NCI-H146 treated with DMSO at 0.1 percent for 48 hours (cell line): ENCODE data around the gene NDUFA9.

ENCODE experiments used
- DNase-seq: peaks from one replicate; lab custom pipeline; 2025; ENCODE audit not compliant: unreplicated experiment; lab: John Stamatoyannopoulos, UW

Gene NDUFA9

DNA sequence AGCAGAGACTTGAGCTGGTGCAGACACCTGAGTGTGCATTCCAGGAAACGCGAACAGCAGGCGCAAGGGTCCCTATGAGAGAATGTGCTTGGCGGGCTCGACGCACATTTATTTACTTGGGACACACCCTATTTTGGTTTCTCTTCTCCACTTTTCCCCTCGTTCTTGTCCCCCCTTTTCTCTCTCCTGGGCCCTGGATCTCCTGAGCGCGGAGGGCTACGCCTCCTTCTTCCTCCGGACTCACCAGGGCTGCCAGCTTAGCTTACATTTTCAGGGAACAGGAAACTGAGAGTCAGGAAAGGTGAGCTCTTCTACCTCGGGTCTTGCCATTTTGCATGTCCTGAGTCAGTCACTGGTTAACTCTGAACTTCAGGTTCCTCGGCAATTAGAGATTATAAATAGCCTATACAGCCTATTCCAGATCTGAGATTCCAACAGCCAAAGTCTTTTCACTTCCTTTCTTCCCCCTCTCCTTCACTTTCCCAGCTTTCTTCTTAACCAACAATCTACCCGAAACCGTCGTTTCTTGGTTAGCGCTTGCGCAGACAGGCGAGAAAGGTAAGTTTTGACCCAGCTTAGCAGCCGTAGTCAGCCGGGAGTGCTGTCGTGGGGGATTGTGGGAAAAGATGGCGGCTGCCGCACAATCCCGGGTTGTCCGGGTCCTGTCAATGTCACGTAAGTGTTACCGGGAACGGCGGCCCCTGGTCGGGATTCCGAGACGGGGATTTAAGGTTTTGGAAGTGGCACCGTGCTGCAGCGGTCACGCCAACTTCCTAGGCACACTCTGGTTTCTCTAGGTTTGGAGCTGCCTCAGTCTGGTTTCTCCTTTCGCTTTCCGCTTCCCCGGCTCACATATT lies at the start of gene NDUFA9, which contains the start of gene AKAP3:
Gene NDUFA9 (plus strand): TSS at position 614 of the 857 bp plus-strand sequence. CDS start 13 bp downstream, at position 627.
Gene AKAP3 (minus strand): TSS at position 551 of the 857 bp plus-strand sequence. CDS start 10,855 bp downstream, outside the sequence.
- DNase-seq, result peak; percentile 86

DNA sequence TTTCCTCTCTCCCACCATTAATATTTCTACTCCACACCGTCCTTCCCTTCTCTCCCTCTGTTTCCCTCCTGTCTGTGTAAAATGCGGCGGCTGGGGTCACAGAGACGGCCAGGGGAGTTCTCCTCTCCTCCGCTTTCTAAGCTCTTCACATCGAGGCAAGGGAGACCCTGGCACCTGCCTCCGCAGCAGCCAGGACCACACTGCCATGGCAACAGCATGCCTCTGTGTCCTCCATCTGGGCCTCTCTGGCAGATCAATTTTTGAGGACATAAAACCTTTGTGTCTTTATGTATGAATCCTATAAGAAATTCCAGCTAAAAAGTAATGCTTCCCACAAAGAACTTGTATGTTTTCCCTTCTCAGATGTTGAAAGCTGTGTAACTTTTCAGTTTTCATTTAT lies 45.5 kb upstream of the NDUFA9 start:
- DNase-seq, result no peak

DNA sequence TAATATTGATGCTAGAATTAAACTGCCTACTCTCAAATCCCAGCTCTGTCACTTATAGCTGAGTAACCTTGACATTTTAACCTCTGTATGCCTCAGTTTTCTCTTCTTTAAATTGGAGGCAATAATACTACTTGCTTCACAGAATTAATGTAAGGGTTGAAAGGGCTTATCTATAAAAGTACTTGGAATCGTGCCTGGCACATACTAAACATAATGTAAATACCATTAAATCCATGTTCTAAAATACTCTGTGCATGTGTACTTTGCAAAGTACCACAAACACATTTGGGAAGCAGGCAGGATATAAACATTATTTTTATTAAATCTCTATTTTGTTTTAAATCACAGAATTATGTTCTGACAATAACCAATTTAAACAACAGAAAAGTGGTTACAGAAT lies 45.0 kb upstream of the NDUFA9 start:
- no peak for DNase-seq

GRCh38 chr12:4604684-4605193 lies 44.2 kb upstream of the NDUFA9 start:
- DNase-seq, result peak; percentile 87

DNA sequence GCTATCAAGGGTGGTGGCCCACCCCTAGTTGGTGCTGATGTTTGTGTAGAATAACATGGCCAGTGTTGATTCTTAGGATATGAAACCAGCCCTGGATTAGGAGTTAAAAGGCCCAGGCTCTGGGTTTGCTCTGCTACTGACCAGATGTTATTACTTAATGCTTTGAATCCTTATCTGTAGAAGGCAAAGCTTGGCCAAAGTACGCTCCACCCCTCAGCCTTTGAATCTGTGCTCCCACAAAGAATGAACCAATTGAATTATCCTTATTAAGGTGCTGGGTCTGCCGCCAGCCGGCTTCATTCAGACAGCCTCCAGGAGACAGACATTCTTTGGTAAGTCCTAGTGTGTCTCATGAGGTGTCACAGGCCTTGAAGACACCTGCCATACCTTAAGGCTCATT lies 41.9 kb upstream of the NDUFA9 start:
- no peak for DNase-seq

DNA sequence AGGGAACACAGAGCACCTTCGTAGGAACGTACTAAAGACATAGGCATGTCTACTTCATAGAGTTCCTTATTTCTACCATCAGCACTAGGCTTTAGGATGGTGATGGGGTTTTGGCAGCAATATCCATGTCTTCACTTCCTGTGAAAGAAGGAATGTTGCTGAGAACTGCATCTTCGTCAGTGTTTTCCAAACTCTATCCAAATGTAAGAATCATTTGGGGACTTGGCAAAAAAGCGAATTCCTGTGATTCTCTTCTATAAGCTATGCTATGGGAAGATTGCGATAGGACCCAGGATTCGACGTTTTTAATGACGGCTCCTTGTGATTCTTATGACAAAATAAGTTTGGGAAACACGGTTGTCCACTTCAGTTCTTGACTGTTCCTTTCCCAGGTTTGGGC lies 39.8 kb upstream of the NDUFA9 start:
- no peak for DNase-seq

- DNase-seq, result no peak
Measured at GRCh38 chr12:4610481-4610880, 38.4 kb upstream of the NDUFA9 start.

- DNase-seq, result no peak
Measured at GRCh38 chr12:4615667-4616066, 33.2 kb upstream of the NDUFA9 start.

GRCh38 chr12:4621511-4621910 lies 27.4 kb upstream of the NDUFA9 start:
- DNase-seq, result no peak

DNA sequence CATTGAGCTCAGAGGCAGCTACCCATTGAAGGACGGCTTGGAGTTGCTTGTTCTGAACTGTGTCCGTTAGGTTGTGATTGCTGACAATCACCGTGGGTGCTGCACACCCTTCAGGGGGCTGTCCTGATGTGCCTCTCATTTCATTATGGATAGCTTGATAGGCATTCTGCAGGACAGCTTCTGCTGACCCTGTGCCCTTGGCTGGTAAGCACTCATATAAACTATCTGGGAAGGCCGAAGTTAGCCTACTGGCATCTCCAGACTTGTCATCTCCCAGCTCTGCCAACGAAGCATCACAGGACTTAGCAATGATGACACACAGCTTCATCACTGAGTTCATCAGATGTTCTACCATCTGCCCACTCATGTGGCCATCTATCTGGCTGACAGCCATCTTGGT lies 22.4 kb upstream of the NDUFA9 start:
- DNase-seq, result no peak

DNA sequence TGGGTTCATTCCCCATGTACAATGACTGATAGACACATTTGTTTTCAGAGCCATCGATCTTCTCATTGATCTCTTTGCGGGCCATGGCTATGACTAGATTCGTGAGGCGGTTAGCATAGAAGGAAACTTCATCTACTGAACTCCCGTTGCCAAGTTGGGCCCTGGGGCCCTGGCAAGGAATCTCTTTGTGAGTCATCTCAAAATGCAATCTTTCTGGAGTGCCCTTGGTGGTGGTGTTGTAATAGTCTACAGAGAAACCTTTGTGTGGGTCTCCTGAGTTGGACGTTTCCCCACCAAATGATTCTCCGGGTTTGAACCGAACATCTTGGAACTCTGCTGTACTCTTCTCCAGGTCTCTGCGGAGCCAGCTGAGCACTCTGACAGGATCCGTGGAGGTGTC lies 20.5 kb upstream of the NDUFA9 start:
- no peak for DNase-seq

DNA sequence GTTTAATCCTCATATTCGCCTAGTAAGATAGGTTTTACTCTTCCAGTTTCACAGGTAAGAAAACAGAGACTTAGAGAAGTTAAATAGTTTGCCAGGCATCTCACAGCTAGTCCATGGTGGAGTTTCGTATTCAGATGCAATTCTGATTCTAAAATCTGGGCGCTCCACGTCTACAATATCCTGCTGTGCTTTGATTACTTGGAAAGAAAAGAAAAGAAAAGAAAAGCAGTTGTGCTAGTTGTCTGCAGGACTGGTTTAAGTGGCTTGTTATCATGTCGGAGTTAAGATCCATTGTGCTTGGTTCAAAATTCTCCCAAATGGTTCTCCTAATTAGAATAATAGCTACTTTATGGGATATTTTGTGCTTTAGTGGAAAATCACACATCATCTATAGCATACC lies 18.7 kb upstream of the NDUFA9 start:
- DNase-seq, result no peak

DNA sequence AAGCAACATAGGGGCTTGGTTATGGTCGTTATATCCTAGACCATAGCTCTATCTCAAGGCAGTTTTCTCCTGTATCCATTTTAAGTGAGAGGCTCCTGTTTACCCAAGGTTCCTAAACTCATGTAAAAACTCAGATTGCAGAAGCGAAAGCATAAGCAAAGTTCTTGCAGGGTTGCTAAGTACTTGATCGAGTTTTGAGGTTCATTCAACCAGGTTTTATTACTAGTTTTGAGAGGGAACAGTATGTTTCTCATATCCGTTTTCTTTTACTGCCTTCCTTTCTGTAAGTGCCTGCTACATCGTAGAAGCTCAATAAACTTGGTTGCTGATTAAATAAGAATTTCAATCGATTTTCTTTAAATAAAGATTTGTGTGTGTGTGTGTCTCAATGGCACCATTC lies 5.2 kb upstream of the NDUFA9 start:
- DNase-seq, result no peak

GRCh38 chr12:4645023-4645422 lies 3.9 kb upstream of the NDUFA9 start:
- no peak for DNase-seq

DNA sequence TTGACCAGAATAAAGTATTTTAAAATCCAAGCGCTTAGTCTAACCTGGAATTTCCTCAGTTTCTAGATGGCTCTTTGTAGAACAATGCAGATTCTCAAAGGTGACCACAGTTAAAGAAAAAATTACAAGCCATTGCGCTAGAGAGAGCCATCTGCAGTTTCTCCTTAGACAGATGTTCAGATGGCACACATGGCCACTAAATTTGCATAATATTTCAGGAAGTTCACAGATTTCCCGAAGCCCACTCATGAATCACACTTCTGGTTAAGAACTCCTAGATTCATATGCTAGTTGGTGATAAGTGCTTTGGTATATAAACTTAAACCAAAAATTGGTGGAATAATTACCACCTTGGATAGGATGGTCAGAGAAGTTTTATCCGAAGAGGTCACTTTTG lies 812 bp upstream of the NDUFA9 start:
- DNase-seq, result no peak

DNA sequence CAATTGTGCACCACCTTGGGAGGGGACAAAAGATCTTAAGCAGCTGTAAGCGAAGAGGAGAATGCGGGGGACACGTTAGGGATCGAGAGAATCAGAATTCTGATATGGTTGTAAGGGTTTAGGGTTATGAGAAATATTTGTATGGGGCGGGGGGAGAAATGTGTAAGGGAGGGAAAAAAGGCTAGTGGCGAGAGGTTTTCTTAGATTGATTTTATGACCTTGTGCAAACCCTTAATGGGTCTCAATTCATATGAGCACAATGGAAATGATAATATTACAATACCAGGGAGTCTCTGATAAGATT lies 396 bp downstream of the NDUFA9 start:
- DNase-seq, result no peak

- DNase-seq, result no peak
Measured at GRCh38 chr12:4653257-4653656, 4.3 kb downstream of the NDUFA9 start.

- no peak for DNase-seq
Measured at GRCh38 chr12:4653691-4654090, 4.8 kb downstream of the NDUFA9 start.

- DNase-seq, result no peak
Measured at GRCh38 chr12:4663971-4664505, 15.1 kb downstream of the NDUFA9 start.

- DNase-seq, result no peak
Measured at GRCh38 chr12:4665236-4665635, 16.3 kb downstream of the NDUFA9 start.

DNA sequence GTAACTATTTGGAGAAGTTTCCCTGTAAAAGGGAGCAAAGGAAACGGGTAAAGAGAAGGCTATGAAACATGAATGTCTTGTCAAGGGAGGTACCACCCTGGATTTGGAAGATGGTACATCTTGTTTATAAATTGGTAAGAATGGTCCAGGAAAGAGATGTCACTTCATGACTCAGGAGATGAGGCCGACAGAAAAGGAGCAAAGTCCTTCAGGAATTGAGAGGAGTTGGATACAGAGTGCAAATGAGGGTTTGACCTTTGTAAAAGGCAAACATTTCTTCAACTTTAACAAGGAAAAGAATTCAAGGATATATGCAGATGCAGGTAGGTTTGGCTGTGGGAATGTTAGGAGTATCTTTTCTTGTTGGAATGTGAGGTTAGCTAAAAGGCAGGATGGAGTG lies 30.8 kb downstream of the NDUFA9 start:
- DNase-seq, result no peak

GRCh38 chr12:4681732-4682131 lies 32.8 kb downstream of the NDUFA9 start:
- DNase-seq, result no peak

DNA sequence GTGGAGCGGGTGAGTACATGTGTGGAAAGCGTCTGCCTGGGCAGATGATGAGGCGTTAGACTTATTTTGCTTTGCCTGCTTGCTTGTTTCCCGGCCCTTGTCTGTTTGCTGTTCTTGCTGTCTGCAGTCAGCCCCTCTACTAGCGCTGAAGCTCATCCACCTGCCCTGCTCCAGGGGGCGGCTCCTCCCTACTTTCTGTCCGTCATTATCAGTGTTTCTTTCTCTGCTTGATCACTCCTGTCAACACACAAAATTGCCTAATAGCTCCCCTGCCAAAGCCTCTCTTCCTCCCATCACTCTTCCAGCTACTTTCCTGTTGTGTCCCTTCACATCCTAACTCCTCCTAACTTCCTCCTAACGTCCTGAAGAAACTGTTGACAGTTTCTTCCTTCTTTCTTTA lies 36.4 kb downstream of the NDUFA9 start:
- DNase-seq, result no peak
